ENCODE measurements around the gene DOCK3. TPM values are rescaled to one million over a fixed set of nuclear protein-coding genes. Genes with fewer than 3 reads are reported as not detected.

The DOCK3 gene
- total RNA-seq, 1 experiment from 2014 or later: 5.6 TPM

DNA sequence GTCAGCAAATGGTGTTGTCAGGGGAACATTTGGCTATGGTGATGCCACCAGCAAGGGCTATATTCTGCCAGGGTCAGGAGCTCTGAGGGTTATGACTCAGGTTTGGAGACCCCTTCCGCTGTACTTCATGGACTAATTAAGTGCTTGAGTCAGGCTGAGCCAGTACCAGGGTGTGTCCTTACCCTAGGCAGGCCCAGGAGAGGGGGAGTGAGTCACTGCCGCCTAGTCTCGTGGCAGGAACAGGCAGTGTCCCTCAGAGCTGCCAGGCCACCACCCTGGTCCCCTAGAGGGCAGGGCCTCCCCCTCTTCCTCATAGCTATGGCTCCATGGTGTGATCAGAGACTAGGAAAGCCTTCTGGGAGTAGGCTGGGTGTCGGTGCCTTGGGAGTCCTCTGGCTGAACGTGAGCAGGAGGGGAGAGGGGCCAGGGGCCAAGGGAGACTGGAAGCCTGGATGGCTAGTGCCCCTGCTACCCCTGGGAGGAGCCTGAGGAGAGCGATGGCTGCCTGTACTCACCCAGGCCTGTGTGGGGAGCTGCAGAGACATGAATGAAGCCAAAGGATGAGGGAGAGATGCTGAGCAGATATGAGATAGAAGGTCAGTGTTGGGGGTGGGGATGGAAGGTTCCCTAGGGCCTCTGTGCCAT is 47.2 kb upstream of the DOCK3 start:
- no peak overlapping the region for H3K27ac Mint-ChIP-seq
- H3K4me3 Mint-ChIP-seq: no peak overlapping the region
- H3K27me3 Mint-ChIP-seq (ENCODE audit: low read depth): no peaks in the 10 kb centered on the region
- H3K36me3 Mint-ChIP-seq: peaks cover 3% of the 10 kb centered on the region; the same call in 1 of the 2 replicates
- H3K4me1 Mint-ChIP-seq: peaks cover 38% of the 10 kb centered on the region
- peak; percentile 93 for ATAC-seq
- TF ChIP-seq NR2C2 (CRISPR knock-in tag; IDR thresholded peaks at IDR 0.05): no peak
- peak; percentile 84; the same call in 1 of the 2 replicates for TF ChIP-seq ZNF263 (CRISPR knock-in tag; IDR thresholded peaks at IDR 0.05; ENCODE audit: low read depth)
- no peaks in the 10 kb centered on the region for H3K9me3 Mint-ChIP-seq
- POLR2A ChIA-PET: interaction anchor here (0.6 to 1.6 kb wide), 3 partner anchors 9 to 59 kb away, joined by 3 to 5 read pairs (median 4); no protein-coding TSS in a partner anchor
- CTCF ChIA-PET: interaction anchor here (0.8 to 8.6 kb wide), 16 partner anchors 9 to 744 kb away, joined by 3 to 110 read pairs (median 3); partner anchors contain the start of genes C3orf18, CISH and MAPKAPK3
- DNase-seq (ENCODE audit: low spot score): peak; percentile 66

DNA sequence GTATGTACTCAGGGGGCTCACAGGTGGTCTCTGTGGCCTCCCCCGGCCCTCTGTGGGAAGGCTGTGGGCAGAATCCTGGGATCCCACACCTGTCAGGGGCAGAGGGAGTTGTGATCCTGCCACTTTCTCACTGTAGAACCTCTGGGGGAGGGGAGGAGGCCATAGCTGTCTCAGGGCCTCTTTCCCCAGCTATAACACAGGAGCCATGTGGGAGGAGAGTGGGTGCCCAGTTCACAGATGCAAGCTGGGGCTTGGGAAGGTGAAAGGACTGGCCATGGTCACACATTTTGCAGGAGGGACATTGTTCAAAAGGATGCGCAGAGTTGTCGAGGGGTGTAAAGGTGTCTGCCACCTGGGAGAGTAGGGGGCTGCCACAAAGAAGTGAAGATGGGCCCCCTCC is 46.1 kb upstream of the DOCK3 start:
- no peaks in the 10 kb centered on the region for H3K9me3 Mint-ChIP-seq
- H3K36me3 Mint-ChIP-seq: peaks cover 3% of the 10 kb centered on the region; the same call in 1 of the 2 replicates
- ATAC-seq: no peak
- H3K27ac Mint-ChIP-seq: no peak overlapping the region
- no peak overlapping the region for H3K4me3 Mint-ChIP-seq
- no peak for DNase-seq (ENCODE audit: low spot score)
- TF ChIP-seq, protein P1, sequence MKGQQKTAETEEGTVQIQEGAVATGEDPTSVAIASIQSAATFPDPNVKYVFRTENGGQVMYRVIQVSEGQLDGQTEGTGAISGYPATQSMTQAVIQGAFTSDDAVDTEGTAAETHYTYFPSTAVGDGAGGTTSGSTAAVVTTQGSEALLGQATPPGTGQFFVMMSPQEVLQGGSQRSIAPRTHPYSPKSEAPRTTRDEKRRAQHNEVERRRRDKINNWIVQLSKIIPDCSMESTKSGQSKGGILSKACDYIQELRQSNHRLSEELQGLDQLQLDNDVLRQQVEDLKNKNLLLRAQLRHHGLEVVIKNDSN (CRISPR knock-in tag; IDR thresholded peaks at IDR 0.05): no peak
- TF ChIP-seq, protein P2, sequence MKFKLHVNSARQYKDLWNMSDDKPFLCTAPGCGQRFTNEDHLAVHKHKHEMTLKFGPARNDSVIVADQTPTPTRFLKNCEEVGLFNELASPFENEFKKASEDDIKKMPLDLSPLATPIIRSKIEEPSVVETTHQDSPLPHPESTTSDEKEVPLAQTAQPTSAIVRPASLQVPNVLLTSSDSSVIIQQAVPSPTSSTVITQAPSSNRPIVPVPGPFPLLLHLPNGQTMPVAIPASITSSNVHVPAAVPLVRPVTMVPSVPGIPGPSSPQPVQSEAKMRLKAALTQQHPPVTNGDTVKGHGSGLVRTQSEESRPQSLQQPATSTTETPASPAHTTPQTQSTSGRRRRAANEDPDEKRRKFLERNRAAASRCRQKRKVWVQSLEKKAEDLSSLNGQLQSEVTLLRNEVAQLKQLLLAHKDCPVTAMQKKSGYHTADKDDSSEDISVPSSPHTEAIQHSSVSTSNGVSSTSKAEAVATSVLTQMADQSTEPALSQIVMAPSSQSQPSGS (CRISPR knock-in tag; IDR thresholded peaks at IDR 0.05; ENCODE audit: borderline replicate concordance, low read depth): no peak
- TF ChIP-seq NR2C2 (CRISPR knock-in tag; IDR thresholded peaks at IDR 0.05): no peak
- no peaks in the 10 kb centered on the region for H3K27me3 Mint-ChIP-seq (ENCODE audit: low read depth)
- H3K4me1 Mint-ChIP-seq: peaks cover 33% of the 10 kb centered on the region
- CTCF ChIA-PET: interaction anchor here (0.6 to 8.6 kb wide), 10 partner anchors 8 to 1062 kb away, joined by 3 to 110 read pairs (median 4); partner anchors contain the start of genes CISH and MAPKAPK3
- POLR2A ChIA-PET: interaction anchor here (1.0 to 1.6 kb wide), 3 partner anchors 8 to 26 kb away, joined by 3 to 4 read pairs (median 3); no protein-coding TSS in a partner anchor

DNA sequence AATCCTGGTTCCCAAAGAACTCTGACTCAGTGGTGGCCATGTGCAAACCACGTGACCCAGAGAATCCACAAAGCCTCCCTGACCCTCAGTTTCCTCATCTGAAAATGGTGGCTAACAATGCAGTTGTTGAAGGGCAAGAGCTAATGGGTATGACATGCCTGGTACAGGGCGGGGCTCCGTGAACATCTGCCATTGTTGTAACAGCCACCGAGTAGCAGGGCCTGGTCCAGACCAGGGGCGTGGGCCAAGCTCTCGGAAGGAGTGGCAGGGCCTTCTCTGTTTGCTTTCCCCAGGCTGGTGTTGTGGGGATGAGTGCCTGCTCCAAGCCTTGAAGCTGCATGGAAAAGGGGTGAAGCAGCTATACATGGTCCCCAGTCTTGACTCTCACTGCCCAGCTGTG is 44.3 kb upstream of the DOCK3 start:
- H3K9me3 Mint-ChIP-seq: no peaks in the 10 kb centered on the region
- H3K27me3 Mint-ChIP-seq (ENCODE audit: low read depth): no peaks in the 10 kb centered on the region
- TF ChIP-seq, protein P3, sequence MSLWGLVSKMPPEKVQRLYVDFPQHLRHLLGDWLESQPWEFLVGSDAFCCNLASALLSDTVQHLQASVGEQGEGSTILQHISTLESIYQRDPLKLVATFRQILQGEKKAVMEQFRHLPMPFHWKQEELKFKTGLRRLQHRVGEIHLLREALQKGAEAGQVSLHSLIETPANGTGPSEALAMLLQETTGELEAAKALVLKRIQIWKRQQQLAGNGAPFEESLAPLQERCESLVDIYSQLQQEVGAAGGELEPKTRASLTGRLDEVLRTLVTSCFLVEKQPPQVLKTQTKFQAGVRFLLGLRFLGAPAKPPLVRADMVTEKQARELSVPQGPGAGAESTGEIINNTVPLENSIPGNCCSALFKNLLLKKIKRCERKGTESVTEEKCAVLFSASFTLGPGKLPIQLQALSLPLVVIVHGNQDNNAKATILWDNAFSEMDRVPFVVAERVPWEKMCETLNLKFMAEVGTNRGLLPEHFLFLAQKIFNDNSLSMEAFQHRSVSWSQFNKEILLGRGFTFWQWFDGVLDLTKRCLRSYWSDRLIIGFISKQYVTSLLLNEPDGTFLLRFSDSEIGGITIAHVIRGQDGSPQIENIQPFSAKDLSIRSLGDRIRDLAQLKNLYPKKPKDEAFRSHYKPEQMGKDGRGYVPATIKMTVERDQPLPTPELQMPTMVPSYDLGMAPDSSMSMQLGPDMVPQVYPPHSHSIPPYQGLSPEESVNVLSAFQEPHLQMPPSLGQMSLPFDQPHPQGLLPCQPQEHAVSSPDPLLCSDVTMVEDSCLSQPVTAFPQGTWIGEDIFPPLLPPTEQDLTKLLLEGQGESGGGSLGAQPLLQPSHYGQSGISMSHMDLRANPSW (CRISPR knock-in tag; conservative IDR thresholded peaks at IDR 0.05; ENCODE audit: low read depth): no peak
- TF ChIP-seq, protein P4, sequence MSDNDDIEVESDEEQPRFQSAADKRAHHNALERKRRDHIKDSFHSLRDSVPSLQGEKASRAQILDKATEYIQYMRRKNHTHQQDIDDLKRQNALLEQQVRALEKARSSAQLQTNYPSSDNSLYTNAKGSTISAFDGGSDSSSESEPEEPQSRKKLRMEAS (CRISPR knock-in tag; IDR thresholded peaks at IDR 0.05): no peak
- TF ChIP-seq SOX15 (CRISPR knock-in tag; IDR thresholded peaks at IDR 0.05) (no peak), GABPB1 (CRISPR knock-in tag; IDR thresholded peaks at IDR 0.05) (no peak), SP1 (CRISPR knock-in tag; conservative IDR thresholded peaks at IDR 0.05) (no peak), NR1H2 (CRISPR knock-in tag; IDR thresholded peaks at IDR 0.05) (no peak), OVOL2 (CRISPR knock-in tag; IDR thresholded peaks at IDR 0.05; ENCODE audit: borderline replicate concordance) (no peak), ZBTB21 (CRISPR knock-in tag; IDR thresholded peaks at IDR 0.05; ENCODE audit: borderline replicate concordance) (no peak), ZNF396 (CRISPR knock-in tag; IDR thresholded peaks at IDR 0.05; ENCODE audit: borderline replicate concordance) (no peak), HMGA2 (CRISPR knock-in tag; IDR thresholded peaks at IDR 0.05) (no peak)
- TF ChIP-seq, protein P1 (CRISPR knock-in tag; IDR thresholded peaks at IDR 0.05): no peak
- no peaks in the 10 kb centered on the region for H3K36me3 Mint-ChIP-seq
- POLR2A ChIA-PET: interaction anchor here (1.2 kb wide), 1 partner anchor 23 kb away, joined by 3 read pairs; no protein-coding TSS in a partner anchor
- ATAC-seq (no peak), DNase-seq (ENCODE audit: low spot score) (no peak)
- no peak overlapping the region for H3K4me3 Mint-ChIP-seq
- CTCF ChIA-PET: interaction anchor here (0.6 to 8.6 kb wide), 4 partner anchors 14 to 283 kb away, joined by 3 to 110 read pairs (median 6); partner anchors contain the start of genes CISH and MAPKAPK3
- H3K4me1 Mint-ChIP-seq: peaks cover 20% of the 10 kb centered on the region
- H3K27ac Mint-ChIP-seq: no peak overlapping the region

All from WTC11 (cell line).